Measurements from ENCODE around the gene GZMM. TPM values are rescaled to one million over a fixed set of nuclear protein-coding genes. Genes with fewer than 3 reads are reported as not detected.

Gene GZMM
- total RNA-seq, 1 experiment from 2014 or later: not detected

GRCh38 chr19:514166-514663 is 29.6 kb upstream of the GZMM start:
- no peak for ATAC-seq
- no TSS peak for BruUV-seq (replicated peaks)
- Histone ChIP-seq H3K27ac (ENCODE audit: low read length) (no peak overlapping the region), H3K9me2 (replicated peaks; ENCODE audit: low read length) (no peaks in the 10 kb centered on the region), H3K36me3 (ENCODE audit: low read depth, low read length) (no peaks in the 10 kb centered on the region; the same call in 1 of the 2 replicates), H3K27me3 (ENCODE audit: low read length) (no peaks in the 10 kb centered on the region), H3K9me3 (ENCODE audit: low read length) (no peaks in the 10 kb centered on the region), H2AFZ (ENCODE audit: low read length) (no peak overlapping the region), H3F3A (ENCODE audit: low read length, unreplicated experiment) (no peaks in the 10 kb centered on the region), H4K20me1 (ENCODE audit: low read length) (no peaks in the 10 kb centered on the region), H3K9ac (ENCODE audit: low read length) (no peak overlapping the region), H3K4me3 (ENCODE audit: low read length) (no peak overlapping the region), H3K4me1 (ENCODE audit: insufficient read depth, low read length) (no peaks in the 10 kb centered on the region), H3K4me2 (ENCODE audit: low read length) (no peak overlapping the region), H3K79me2 (ENCODE audit: low read length) (no peaks in the 10 kb centered on the region)
- ChIA-PET CTCF (no interaction called here), POLR2A (ENCODE audit: unreplicated experiment) (no interaction called here)
- DNase-seq: no peak
- intact Hi-C loops (cut with micrococcal nuclease): no loop called here
- TF ChIP-seq CTCF (conservative IDR thresholded peaks at IDR 0.05; ENCODE audit: low read depth, low read length) (no peak), EZH2 (IDR thresholded peaks at IDR 0.05; ENCODE audit: low read length, unreplicated experiment) (no peak), EZH2phosphoT487 (IDR thresholded peaks at IDR 0.05; ENCODE audit: borderline replicate concordance, low read length) (no peak)

GRCh38 chr19:517721-518597 is 25.9 kb upstream of the GZMM start:
- Histone ChIP-seq H3K27ac (ENCODE audit: low read length) (no peak overlapping the region), H3K36me3 (ENCODE audit: low read depth, low read length) (no peaks in the 10 kb centered on the region), H3K9me2 (replicated peaks; ENCODE audit: low read length) (no peaks in the 10 kb centered on the region), H3K9ac (ENCODE audit: low read length) (no peak overlapping the region), H3K27me3 (ENCODE audit: low read length) (no peaks in the 10 kb centered on the region), H2AFZ (ENCODE audit: low read length) (no peak overlapping the region), H3K9me3 (ENCODE audit: low read length) (no peaks in the 10 kb centered on the region), H3K4me3 (ENCODE audit: low read length) (no peak overlapping the region), H3F3A (ENCODE audit: low read length, unreplicated experiment) (no peaks in the 10 kb centered on the region), H4K20me1 (ENCODE audit: low read length) (no peaks in the 10 kb centered on the region), H3K4me1 (ENCODE audit: insufficient read depth, low read length) (no peaks in the 10 kb centered on the region), H3K79me2 (ENCODE audit: low read length) (no peaks in the 10 kb centered on the region), H3K4me2 (ENCODE audit: low read length) (no peak overlapping the region)
- ATAC-seq (no peak), DNase-seq (no peak)
- ChIA-PET CTCF (no interaction called here), POLR2A (ENCODE audit: unreplicated experiment) (no interaction called here)
- TF ChIP-seq CTCF (conservative IDR thresholded peaks at IDR 0.05; ENCODE audit: low read depth, low read length) (no peak), EZH2phosphoT487 (IDR thresholded peaks at IDR 0.05; ENCODE audit: borderline replicate concordance, low read length) (no peak), EZH2 (IDR thresholded peaks at IDR 0.05; ENCODE audit: low read length, unreplicated experiment) (no peak)
- intact Hi-C loops (cut with micrococcal nuclease): no loop called here
- no TSS peak for BruUV-seq (replicated peaks)

- H3K9me2 ChIP-seq (replicated peaks; ENCODE audit: low read length): no peaks in the 10 kb centered on the region
- intact Hi-C loops (cut with micrococcal nuclease): no loop called here
- no peak overlapping the region for H3K9ac ChIP-seq (ENCODE audit: low read length)
- H4K20me1 ChIP-seq (ENCODE audit: low read length): no peaks in the 10 kb centered on the region
- H3K4me3 ChIP-seq (ENCODE audit: low read length): no peak overlapping the region
- H3K4me1 ChIP-seq (ENCODE audit: insufficient read depth, low read length): no peaks in the 10 kb centered on the region
- no TSS peak for BruUV-seq (replicated peaks)
- no peaks in the 10 kb centered on the region for H3F3A ChIP-seq (ENCODE audit: low read length, unreplicated experiment)
- ChIA-PET POLR2A (ENCODE audit: unreplicated experiment) (no interaction called here), CTCF (no interaction called here)
- DNase-seq (no peak), ATAC-seq (no peak)
- H2AFZ ChIP-seq (ENCODE audit: low read length): no peak overlapping the region
- no peak overlapping the region for H3K4me2 ChIP-seq (ENCODE audit: low read length)
- no peaks in the 10 kb centered on the region for H3K36me3 ChIP-seq (ENCODE audit: low read depth, low read length)
- H3K27me3 ChIP-seq (ENCODE audit: low read length): no peaks in the 10 kb centered on the region
- H3K79me2 ChIP-seq (ENCODE audit: low read length): no peaks in the 10 kb centered on the region
- no peak overlapping the region for H3K27ac ChIP-seq (ENCODE audit: low read length)
- TF ChIP-seq CTCF (conservative IDR thresholded peaks at IDR 0.05; ENCODE audit: low read depth, low read length) (no peak), EZH2phosphoT487 (IDR thresholded peaks at IDR 0.05; ENCODE audit: borderline replicate concordance, low read length) (no peak), EZH2 (IDR thresholded peaks at IDR 0.05; ENCODE audit: low read length, unreplicated experiment) (no peak)
- H3K9me3 ChIP-seq (ENCODE audit: low read length): no peaks in the 10 kb centered on the region
These were observed 25.1 kb upstream of the GZMM start for GRCh38 chr19:518598-519231.

Measured in PC-3 (cell line).